ENCODE results near the gene C11orf42.

DNA sequence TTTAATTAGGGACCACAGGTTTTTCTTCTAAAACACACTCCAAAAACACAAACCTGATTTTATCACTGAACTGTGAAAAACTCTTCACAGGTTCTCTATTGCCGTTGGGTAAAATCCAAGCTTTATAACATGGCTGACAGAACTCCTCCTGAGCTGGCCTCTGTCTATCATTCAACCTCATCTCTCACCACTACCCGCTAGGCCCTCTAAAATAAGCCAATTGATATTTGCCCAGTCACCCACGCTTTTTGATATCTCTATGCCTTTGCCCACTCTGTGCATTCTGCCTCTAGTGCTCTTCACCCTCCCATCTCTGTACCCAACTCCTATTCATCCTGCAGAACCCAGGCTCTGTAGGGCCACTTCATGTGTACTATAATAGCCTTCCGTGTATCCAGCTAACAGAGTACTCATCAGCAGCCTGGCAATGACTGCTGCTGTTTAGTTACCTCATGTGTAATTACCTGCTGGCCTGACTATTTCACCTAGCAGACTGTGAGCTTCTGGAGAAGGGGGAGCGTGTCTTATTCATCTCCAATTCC, 32.5 kb downstream of the C11orf42 start:
- TF ChIP-seq CTCF (IDR thresholded peaks at IDR 0.05): no peak
- TF ChIP-seq POLR2A (IDR thresholded peaks at IDR 0.05; ENCODE audit: low read length): no peak
- TF ChIP-seq RAD21 (conservative IDR thresholded peaks at IDR 0.05 in 1 of 2, IDR thresholded peaks at IDR 0.05 in 1 of 2): no peak
